Stimulated activated CD4-positive, alpha-beta T cell treated with anti-CD3 and anti-CD28 coated beads, Interleukin-15, amount 100 ng/mL, for 1 hour (primary cell): ENCODE results near the gene GGT6.

Source experiments
- DNase-seq, 2 donors: peaks; one replicate each; pipeline ENCODE4 v3.0.0-alpha.2; 2020; ENCODE audit warnings: low read depth in 1 of 2, low spot score in 1 of 2

GGT6 gene

GRCh38 chr17:4554441-4554996, 5.9 kb downstream of the GGT6 start:
- DNase-seq = no peak

- DNase-seq = no peak
Observed at GRCh38 chr17:4553669-4554068, 6.7 kb downstream of the GGT6 start.

- DNase-seq = no peak
Observed at GRCh38 chr17:4551796-4552525, 8.4 kb downstream of the GGT6 start.

GRCh38 chr17:4551141-4551540, 9.2 kb downstream of the GGT6 start:
- no peak for DNase-seq

GRCh38 chr17:4550534-4551039, 9.8 kb downstream of the GGT6 start:
- DNase-seq = no peak

GRCh38 chr17:4549781-4550533, 10.4 kb downstream of the GGT6 start:
- no peak for DNase-seq

GRCh38 chr17:4548721-4549531, 11.5 kb downstream of the GGT6 start:
- DNase-seq = no peak

GRCh38 chr17:4548061-4548461, 12.3 kb downstream of the GGT6 start:
- no peak for DNase-seq

GRCh38 chr17:4547118-4547906, 13.1 kb downstream of the GGT6 start:
- no peak for DNase-seq

- no peak for DNase-seq
Observed at GRCh38 chr17:4545217-4545951, 15.0 kb downstream of the GGT6 start.

GRCh38 chr17:4544951-4545216, 15.5 kb downstream of the GGT6 start:
- no peak for DNase-seq

GRCh38 chr17:4544135-4544950, 16.0 kb downstream of the GGT6 start:
- no peak for DNase-seq

GRCh38 chr17:4543557-4544026, 16.8 kb downstream of the GGT6 start:
- DNase-seq = no peak

GRCh38 chr17:4542726-4543191, 17.6 kb downstream of the GGT6 start:
- no peak for DNase-seq

GRCh38 chr17:4542003-4542725, 18.2 kb downstream of the GGT6 start:
- no peak for DNase-seq

- no peak for DNase-seq
Observed at GRCh38 chr17:4541328-4542002, 18.9 kb downstream of the GGT6 start.

- no peak for DNase-seq
Observed at GRCh38 chr17:4540687-4541327, 19.6 kb downstream of the GGT6 start.
